Liver (tissue), 9 donors: ENCODE results near the gene S1PR1. TPM values are rescaled to one million over a fixed set of nuclear protein-coding genes. Genes with fewer than 3 reads are reported as not detected.

Source experiments
- DNase-seq: peaks from one replicate; pipeline ENCODE4 v3.0.0-alpha.2; 2017; ENCODE audit warnings: low spot score
- H3K27ac ChIP-seq, 2 donors: one replicate each; pipeline ENCODE4 v1.7.0; 2013; ENCODE audit warnings: inconsistent platforms in 2 of 2, low read length in 2 of 2, control low read depth in 1 of 2, low read depth in 1 of 2, mild to moderate bottlenecking in 1 of 2
- H3K27me3 ChIP-seq, 4 donors: one replicate each; pipeline versions ENCODE4 v1.6.1 to v1.7.0; 2013; ENCODE audit warnings: low read length in 3 of 4, inconsistent platforms in 1 of 4, mild to moderate bottlenecking in 1 of 4, moderate library complexity in 1 of 4; ENCODE audit not compliant: control insufficient read depth in 4 of 4, insufficient read depth in 4 of 4
- H3K36me3 ChIP-seq, 4 donors: one replicate each; pipeline versions ENCODE4 v1.6.1 to v1.7.0; 2013; ENCODE audit warnings: low read length in 3 of 4, mild to moderate bottlenecking in 3 of 4, low read depth in 1 of 4, moderate library complexity in 1 of 4; ENCODE audit not compliant: control insufficient read depth in 4 of 4, insufficient read depth in 3 of 4
- H3K4me1 ChIP-seq, 4 donors: one replicate each; pipeline versions ENCODE4 v1.6.1 to v1.7.0; 2013; ENCODE audit warnings: low read length in 3 of 4, mild to moderate bottlenecking in 3 of 4, moderate library complexity in 1 of 4; ENCODE audit not compliant: control insufficient read depth in 4 of 4, insufficient read depth in 4 of 4
- H3K4me3 ChIP-seq, 3 donors: one replicate each; pipeline versions ENCODE4 v1.6.1 to v1.7.0; 2013; ENCODE audit warnings: low read length in 3 of 3, control low read depth in 1 of 3, low read depth in 1 of 3, mild to moderate bottlenecking in 1 of 3
- H3K9ac ChIP-seq, 2 donors: one replicate each; pipeline ENCODE4 v1.7.0; 2013; ENCODE audit warnings: low read length in 2 of 2, mild to moderate bottlenecking in 2 of 2, moderate library complexity in 2 of 2, control low read depth in 1 of 2, low read depth in 1 of 2
- H3K9me3 ChIP-seq, 4 donors: one replicate each; pipeline versions ENCODE4 v1.6.1 to v1.7.0; 2013; ENCODE audit warnings: low read length in 3 of 4; ENCODE audit not compliant: control insufficient read depth in 4 of 4
- EGR1 ChIP-seq, 2 donors: IDR thresholded peaks; 2 replicates each; pipeline ENCODE4 v1.6.1; 2016 to 2018; ENCODE audit warnings: antibody characterized with exemption in 2 of 2, low read depth in 2 of 2
- FOXA1 ChIP-seq: IDR thresholded peaks from 2 replicates; pipeline ENCODE4 v1.6.1; 2016; ENCODE audit warnings: antibody characterized with exemption
- GABPA ChIP-seq, 2 donors: IDR thresholded peaks in 1 of 2; conservative IDR thresholded peaks in 1 of 2; 2 replicates each; pipeline ENCODE4 v1.6.1; 2016; ENCODE audit warnings: antibody characterized with exemption in 2 of 2, mild to moderate bottlenecking in 1 of 2, moderate library complexity in 1 of 2
- HNF4A ChIP-seq, 2 donors: conservative IDR thresholded peaks; 2 replicates each; pipeline ENCODE4 v1.6.1; 2016; ENCODE audit warnings: antibody characterized with exemption in 2 of 2, mild to moderate bottlenecking in 2 of 2
- HNF4G ChIP-seq: IDR thresholded peaks from 2 replicates; pipeline ENCODE4 v1.6.1; 2016; ENCODE audit warnings: antibody characterized with exemption
- JUND ChIP-seq, 2 donors: IDR thresholded peaks; 2 replicates each; pipeline ENCODE4 v1.6.1; 2016; ENCODE audit warnings: antibody characterized with exemption in 2 of 2
- NR2F2 ChIP-seq: IDR thresholded peaks from 2 replicates; pipeline ENCODE4 v1.6.1; 2016; ENCODE audit warnings: antibody characterized with exemption
- RAD21 ChIP-seq, 2 donors: IDR thresholded peaks; 2 replicates each; pipeline ENCODE4 v1.6.1; 2016; ENCODE audit warnings: antibody characterized with exemption in 2 of 2, mild to moderate bottlenecking in 2 of 2
- RXRA ChIP-seq, 2 donors: IDR thresholded peaks; 2 replicates each; pipeline ENCODE4 v1.6.1; 2017 to 2018; ENCODE audit warnings: antibody characterized with exemption in 2 of 2, mild to moderate bottlenecking in 1 of 2
- SP1 ChIP-seq: IDR thresholded peaks from 2 replicates; pipeline ENCODE4 v1.6.1; 2018; ENCODE audit warnings: antibody characterized with exemption, mild to moderate bottlenecking
- TAF1 ChIP-seq: conservative IDR thresholded peaks from 2 replicates; pipeline ENCODE4 v1.6.1; 2016; ENCODE audit warnings: antibody characterized with exemption, mild to moderate bottlenecking
- YY1 ChIP-seq: IDR thresholded peaks from 2 replicates; pipeline ENCODE4 v1.6.1; 2016; ENCODE audit warnings: antibody characterized with exemption, mild to moderate bottlenecking
- WGBS: extraction: QIAGEN DNeasy Blood & Tissue Kit; methylation state at CpG from one replicate; pipeline ENCODE4 v1.1.7; 2013; 5-methylcytosine and 5-hydroxymethylcytosine counted together
- polyA plus RNA-seq, 2 donors: library from polyadenylated mRNA; stranded (reverse) in 1 of 2; unstranded in 1 of 2; fragments of 200-250 nt in 1 of 2; fragments of >200 nt in 1 of 2; fragmentation: Nextera tagmentation in 1 of 2; extraction: Ambion mirVana in 1 of 2; gene quantifications; one replicate each; pipeline versions ENCODE4 v1.2.1 to v1.2.3, GENCODE V29; 2013 to 2015
- total RNA-seq, 2 donors: library from RNA; depleted of rRNA; stranded (reverse); fragments of >200 nt; gene quantifications; one replicate each; pipeline ENCODE4 v1.2.3, GENCODE V29; 2014
- TF ChIP-seq, protein P1 (sequence below): IDR thresholded peaks from 2 replicates; pipeline ENCODE4 v1.6.1; 2016; ENCODE audit warnings: antibody characterized with exemption
- TF ChIP-seq, protein P2 (sequence below): IDR thresholded peaks from 2 replicates; pipeline ENCODE4 v1.6.1; 2016; ENCODE audit warnings: antibody characterized with exemption
- TF ChIP-seq, protein P3 (sequence below): fragments of 150-350 bp; IDR thresholded peaks from 2 replicates; pipeline ENCODE4 v1.5.1; 2017; ENCODE audit warnings: improper control_type of control experiment, low read depth, low read length; ENCODE audit not compliant: missing input control
- TF ChIP-seq, protein P4 (sequence below): IDR thresholded peaks from 2 replicates; pipeline ENCODE4 v1.6.1; 2016; ENCODE audit warnings: antibody characterized with exemption, mild to moderate bottlenecking
- donor health status: healthy.
- donor health status: healthy.
- donor health status: healthy.
- donor health status: healthy.
- donor health status: healthy.

The S1PR1 gene
- total and polyA plus RNA-seq, 4 donors: 7.8 to 13.9 (median 11.1) TPM

DNA sequence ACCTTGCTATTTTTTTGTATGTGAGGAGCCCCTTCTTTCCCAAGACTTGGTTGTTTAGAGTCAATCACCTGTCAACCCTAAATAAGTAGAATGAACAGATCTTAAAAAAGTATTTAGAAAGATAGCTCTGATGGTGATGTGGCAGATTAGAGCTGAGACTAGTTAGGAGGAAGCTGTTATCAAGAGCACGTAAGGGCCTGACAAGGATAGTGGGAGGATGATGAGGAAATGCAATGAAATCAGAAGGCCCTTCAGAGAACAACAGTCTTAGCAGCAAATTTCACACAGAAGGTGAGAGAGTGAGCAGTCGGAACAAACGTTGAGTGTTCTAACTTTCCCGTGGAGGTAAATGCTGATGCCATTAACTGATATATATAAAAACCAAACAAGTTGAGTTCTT, 15.9 kb upstream of the S1PR1 start (continued):
- TF ChIP-seq, protein P1, sequence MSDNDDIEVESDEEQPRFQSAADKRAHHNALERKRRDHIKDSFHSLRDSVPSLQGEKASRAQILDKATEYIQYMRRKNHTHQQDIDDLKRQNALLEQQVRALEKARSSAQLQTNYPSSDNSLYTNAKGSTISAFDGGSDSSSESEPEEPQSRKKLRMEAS: no peak
- TF ChIP-seq JUND (IDR thresholded peaks at IDR 0.05) (no peak), HNF4A (conservative IDR thresholded peaks at IDR 0.05) (no peak), HNF4G (no peak), RXRA (IDR thresholded peaks at IDR 0.05) (no peak), YY1 (no peak), FOXA1 (no peak)

DNA sequence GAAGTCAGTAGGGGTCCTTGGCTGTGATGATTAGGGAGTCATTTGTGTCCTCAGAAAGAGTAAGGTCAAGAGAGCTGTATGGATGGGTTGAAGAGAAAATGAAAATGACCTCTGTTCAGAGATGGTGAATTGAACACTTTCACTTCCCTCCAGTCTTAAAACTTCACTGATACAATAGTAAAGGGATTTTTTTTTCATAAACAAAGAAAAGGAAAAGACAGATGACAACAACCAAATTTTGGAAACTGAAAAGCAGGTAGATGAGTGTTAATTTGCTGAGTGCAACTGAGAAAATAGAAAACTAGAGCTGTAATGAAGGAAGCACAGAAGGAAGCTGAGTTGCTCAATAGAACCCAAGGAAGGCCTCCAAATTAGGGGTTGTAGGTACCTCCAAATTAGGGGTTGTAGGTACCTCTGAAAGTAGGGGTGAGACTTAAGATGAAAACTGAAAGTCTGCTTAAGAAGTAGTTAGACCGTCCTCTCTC, 14.8 kb upstream of the S1PR1 start:
- H3K27ac ChIP-seq: no peak overlapping the region
- peaks cover 4 to 17% (median 13%) of the 10 kb centered on the region in 4 donors for H3K4me1 ChIP-seq
- H3K4me3 ChIP-seq: no peak overlapping the region
- no peaks in the 10 kb centered on the region for H3K27me3 ChIP-seq
- no peaks in the 10 kb centered on the region for H3K36me3 ChIP-seq
- TF ChIP-seq RAD21 (IDR thresholded peaks at IDR 0.05) (no peak), FOXA1 (no peak), GABPA (IDR thresholded peaks at IDR 0.05 in 1 of 2, conservative IDR thresholded peaks at IDR 0.05 in 1 of 2) (no peak), YY1 (no peak), NR2F2 (no peak), JUND (IDR thresholded peaks at IDR 0.05) (no peak), EGR1 (IDR thresholded peaks at IDR 0.05; ENCODE audit: low read depth in 2 of 2) (no peak), SP1 (no peak), TAF1 (no peak), HNF4A (conservative IDR thresholded peaks at IDR 0.05) (no peak)
- TF ChIP-seq, protein P2, sequence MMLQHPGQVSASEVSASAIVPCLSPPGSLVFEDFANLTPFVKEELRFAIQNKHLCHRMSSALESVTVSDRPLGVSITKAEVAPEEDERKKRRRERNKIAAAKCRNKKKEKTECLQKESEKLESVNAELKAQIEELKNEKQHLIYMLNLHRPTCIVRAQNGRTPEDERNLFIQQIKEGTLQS: no peak
- TF ChIP-seq, protein P3, sequence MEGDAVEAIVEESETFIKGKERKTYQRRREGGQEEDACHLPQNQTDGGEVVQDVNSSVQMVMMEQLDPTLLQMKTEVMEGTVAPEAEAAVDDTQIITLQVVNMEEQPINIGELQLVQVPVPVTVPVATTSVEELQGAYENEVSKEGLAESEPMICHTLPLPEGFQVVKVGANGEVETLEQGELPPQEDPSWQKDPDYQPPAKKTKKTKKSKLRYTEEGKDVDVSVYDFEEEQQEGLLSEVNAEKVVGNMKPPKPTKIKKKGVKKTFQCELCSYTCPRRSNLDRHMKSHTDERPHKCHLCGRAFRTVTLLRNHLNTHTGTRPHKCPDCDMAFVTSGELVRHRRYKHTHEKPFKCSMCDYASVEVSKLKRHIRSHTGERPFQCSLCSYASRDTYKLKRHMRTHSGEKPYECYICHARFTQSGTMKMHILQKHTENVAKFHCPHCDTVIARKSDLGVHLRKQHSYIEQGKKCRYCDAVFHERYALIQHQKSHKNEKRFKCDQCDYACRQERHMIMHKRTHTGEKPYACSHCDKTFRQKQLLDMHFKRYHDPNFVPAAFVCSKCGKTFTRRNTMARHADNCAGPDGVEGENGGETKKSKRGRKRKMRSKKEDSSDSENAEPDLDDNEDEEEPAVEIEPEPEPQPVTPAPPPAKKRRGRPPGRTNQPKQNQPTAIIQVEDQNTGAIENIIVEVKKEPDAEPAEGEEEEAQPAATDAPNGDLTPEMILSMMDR: no peak
- TF ChIP-seq, protein P1: no peak
- TF ChIP-seq, protein P4, sequence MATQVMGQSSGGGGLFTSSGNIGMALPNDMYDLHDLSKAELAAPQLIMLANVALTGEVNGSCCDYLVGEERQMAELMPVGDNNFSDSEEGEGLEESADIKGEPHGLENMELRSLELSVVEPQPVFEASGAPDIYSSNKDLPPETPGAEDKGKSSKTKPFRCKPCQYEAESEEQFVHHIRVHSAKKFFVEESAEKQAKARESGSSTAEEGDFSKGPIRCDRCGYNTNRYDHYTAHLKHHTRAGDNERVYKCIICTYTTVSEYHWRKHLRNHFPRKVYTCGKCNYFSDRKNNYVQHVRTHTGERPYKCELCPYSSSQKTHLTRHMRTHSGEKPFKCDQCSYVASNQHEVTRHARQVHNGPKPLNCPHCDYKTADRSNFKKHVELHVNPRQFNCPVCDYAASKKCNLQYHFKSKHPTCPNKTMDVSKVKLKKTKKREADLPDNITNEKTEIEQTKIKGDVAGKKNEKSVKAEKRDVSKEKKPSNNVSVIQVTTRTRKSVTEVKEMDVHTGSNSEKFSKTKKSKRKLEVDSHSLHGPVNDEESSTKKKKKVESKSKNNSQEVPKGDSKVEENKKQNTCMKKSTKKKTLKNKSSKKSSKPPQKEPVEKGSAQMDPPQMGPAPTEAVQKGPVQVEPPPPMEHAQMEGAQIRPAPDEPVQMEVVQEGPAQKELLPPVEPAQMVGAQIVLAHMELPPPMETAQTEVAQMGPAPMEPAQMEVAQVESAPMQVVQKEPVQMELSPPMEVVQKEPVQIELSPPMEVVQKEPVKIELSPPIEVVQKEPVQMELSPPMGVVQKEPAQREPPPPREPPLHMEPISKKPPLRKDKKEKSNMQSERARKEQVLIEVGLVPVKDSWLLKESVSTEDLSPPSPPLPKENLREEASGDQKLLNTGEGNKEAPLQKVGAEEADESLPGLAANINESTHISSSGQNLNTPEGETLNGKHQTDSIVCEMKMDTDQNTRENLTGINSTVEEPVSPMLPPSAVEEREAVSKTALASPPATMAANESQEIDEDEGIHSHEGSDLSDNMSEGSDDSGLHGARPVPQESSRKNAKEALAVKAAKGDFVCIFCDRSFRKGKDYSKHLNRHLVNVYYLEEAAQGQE: no peak
- no peaks in the 10 kb centered on the region for H3K9me3 ChIP-seq
- H3K9ac ChIP-seq: no peak overlapping the region
- WGBS: 96% methylated on average over 1 of the region's 1 CpG
- DNase-seq: no peak

DNA sequence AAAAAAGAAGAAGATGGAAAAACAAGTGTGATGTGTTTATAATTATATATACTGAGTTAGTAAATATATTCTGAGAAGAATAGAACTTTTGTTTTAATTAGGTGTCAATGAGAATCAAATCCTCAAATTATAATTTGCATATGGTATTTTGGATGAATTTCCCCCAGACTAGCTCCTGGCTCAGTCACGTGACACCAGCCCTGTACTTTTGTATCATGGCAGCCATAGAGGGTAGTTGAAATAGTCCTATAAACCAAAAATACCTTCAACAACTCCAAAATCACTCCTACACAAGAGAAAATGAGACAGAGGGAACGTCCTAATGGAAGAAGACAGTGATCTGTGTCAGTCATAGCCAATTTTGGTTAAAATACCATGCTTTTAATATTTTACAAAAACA, 9.0 kb upstream of the S1PR1 start:
- H3K9ac ChIP-seq: no peak overlapping the region
- H3K4me1 ChIP-seq: no peaks in the 10 kb centered on the region
- WGBS: 84% methylated on average over 2 of the region's 2 CpGs

More for the DNA sequence above, 9.0 kb upstream of the S1PR1 start:
- no peaks in the 10 kb centered on the region for H3K9me3 ChIP-seq
- H3K27ac ChIP-seq: no peak overlapping the region
- no peak overlapping the region for H3K4me3 ChIP-seq
- no peaks in the 10 kb centered on the region for H3K36me3 ChIP-seq
- TF ChIP-seq NR2F2 (no peak), RXRA (IDR thresholded peaks at IDR 0.05) (no peak), HNF4G (no peak), HNF4A (conservative IDR thresholded peaks at IDR 0.05) (no peak), YY1 (no peak)
- TF ChIP-seq, protein P2: no peak
- no peak for DNase-seq
- H3K27me3 ChIP-seq: no peaks in the 10 kb centered on the region
